Activated T-helper 17 cell treated with anti-CD3 and anti-CD28 coated beads, Interleukin-2, amount 50 U/mL, for 72 hours (primary cell): Measurements from ENCODE around the gene KRTAP10-10. TPM values are rescaled to one million over a fixed set of nuclear protein-coding genes. Genes with fewer than 3 reads are reported as not detected.

Experiments used
- ATAC-seq: fragments of 150-1000 bp; cut with Tn5 transposase; replicated peaks from 2 replicates; pipeline ENCODE4 v1.10.0; 2021; ENCODE audit warnings: mild to moderate bottlenecking, moderate library complexity
- H3K27ac Mint-ChIP-seq: one replicate; pipeline ENCODE4 v1.8.0; 2022; ENCODE audit warnings: mixed read lengths
- H3K27me3 Mint-ChIP-seq: one replicate; pipeline ENCODE4 v1.8.0; 2022; ENCODE audit warnings: mixed read lengths
- H3K36me3 Mint-ChIP-seq: one replicate; pipeline ENCODE4 v1.8.0; 2022; ENCODE audit warnings: low read depth, mild to moderate bottlenecking, mixed read lengths
- H3K4me1 Mint-ChIP-seq: one replicate; pipeline ENCODE4 v1.8.0; 2022; ENCODE audit warnings: mixed read lengths
- H3K4me3 Mint-ChIP-seq: one replicate; pipeline ENCODE4 v1.8.0; 2022; ENCODE audit warnings: mild to moderate bottlenecking, mixed read lengths
- H3K9me3 Mint-ChIP-seq: one replicate; pipeline ENCODE4 v1.8.0; 2022; ENCODE audit warnings: mixed read lengths
- total RNA-seq, 2 donors: library from RNA; stranded (reverse); gene quantifications; one replicate each; pipeline ENCODE4 v1.2.3, GENCODE V29; 2022

The KRTAP10-10 gene
- total RNA-seq, 2 donors from 2014 or later = not detected

DNA sequence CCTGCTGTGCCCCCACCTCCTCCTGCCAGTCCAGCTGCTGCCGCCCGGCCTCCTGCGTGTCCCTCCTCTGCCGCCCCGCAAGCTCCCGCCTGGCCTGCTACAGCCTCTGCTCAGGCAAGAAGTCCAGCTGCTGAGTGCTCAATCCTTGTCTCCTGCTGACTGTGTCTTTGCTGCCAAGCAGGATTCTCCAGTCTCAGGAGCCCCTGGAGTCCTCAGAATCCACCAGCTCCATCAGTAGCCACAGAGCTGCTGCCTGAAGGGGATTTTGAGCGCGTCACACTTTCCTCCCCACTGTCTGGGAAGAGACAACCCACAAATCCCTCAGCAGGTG, 10.0 kb downstream of the KRTAP10-10 start:
- H3K9me3 Mint-ChIP-seq = peaks cover 18% of the 10 kb centered on the region
- H3K4me1 Mint-ChIP-seq = no peaks in the 10 kb centered on the region
- no peak for ATAC-seq
- no peak overlapping the region for H3K27ac Mint-ChIP-seq
- no peaks in the 10 kb centered on the region for H3K36me3 Mint-ChIP-seq
- no peaks in the 10 kb centered on the region for H3K27me3 Mint-ChIP-seq
- H3K4me3 Mint-ChIP-seq = no peak overlapping the region

DNA sequence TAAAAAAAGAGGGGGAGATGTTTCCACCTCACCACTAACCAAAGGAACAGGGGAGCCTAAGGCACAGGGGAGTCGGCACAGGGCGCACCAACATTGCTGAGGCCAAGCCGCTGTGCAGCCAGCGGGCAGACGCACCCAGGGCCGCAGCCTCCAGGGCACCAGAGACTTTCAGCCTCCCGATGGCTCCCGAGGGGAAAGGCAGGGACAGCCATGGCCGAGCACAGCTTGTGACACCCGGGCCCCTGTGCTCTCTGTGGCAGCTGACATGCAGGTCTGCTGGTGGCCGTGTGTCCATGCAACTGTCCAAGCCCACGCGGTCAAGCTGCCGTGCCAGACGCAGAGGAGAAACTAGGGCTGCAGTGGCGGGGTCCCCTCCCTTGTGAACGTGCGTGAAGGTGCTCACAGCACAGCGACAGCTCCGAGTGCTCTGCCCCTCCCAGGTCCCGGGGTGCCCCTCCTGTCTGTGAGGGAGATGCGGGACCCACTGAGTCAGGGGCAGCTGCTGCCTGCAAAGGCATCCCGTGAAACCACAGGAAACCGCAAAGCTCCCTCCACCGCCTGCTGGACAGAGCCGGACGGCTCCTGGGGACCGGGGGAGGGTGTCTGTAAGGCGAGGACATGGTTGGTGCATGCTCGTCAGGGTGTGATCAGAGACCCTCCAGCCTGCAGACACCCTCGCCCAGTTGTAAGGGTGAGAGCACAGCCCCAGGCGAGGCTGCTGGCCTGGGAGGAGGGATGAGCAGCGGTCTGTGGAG, 11.6 kb downstream of the KRTAP10-10 start:
- no peak overlapping the region for H3K27ac Mint-ChIP-seq
- no peak overlapping the region for H3K4me3 Mint-ChIP-seq
- H3K36me3 Mint-ChIP-seq = no peaks in the 10 kb centered on the region
- H3K27me3 Mint-ChIP-seq = no peaks in the 10 kb centered on the region
- no peaks in the 10 kb centered on the region for H3K4me1 Mint-ChIP-seq
- H3K9me3 Mint-ChIP-seq = peaks cover 12% of the 10 kb centered on the region
- ATAC-seq = no peak

DNA sequence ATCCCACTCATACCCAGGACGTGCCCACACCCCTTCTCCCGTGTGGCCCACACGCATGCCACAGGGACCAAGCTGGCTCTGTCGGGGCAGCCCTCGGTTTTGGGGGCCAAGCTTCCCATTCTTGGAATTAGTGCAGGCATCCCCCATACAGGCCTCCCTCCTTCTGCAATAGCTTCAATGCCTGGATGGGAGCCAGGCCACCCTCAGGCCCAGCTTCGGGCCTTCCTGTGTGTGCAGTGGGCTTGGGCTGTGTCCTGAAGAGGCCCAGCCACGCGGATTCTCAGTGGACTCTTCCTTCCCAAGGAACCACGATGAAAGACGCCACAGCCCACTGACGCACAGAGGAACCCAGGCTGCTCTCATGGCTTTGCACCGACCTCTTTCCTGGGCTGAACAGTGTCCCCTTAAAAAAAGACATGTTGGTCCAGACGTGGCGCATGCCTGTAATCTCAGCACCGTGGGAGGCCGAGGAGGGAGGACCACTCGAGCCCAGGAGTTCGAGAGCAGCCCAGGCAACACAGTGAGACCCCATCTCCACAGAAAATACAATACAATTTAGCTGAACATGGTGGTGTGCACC, 12.5 kb downstream of the KRTAP10-10 start:
- Mint-ChIP-seq H3K4me1 (peaks cover 4% of the 10 kb centered on the region), H3K36me3 (no peaks in the 10 kb centered on the region), H3K27me3 (no peaks in the 10 kb centered on the region), H3K9me3 (peaks cover 5% of the 10 kb centered on the region), H3K27ac (no peak overlapping the region), H3K4me3 (no peak overlapping the region)
- ATAC-seq = no peak

DNA sequence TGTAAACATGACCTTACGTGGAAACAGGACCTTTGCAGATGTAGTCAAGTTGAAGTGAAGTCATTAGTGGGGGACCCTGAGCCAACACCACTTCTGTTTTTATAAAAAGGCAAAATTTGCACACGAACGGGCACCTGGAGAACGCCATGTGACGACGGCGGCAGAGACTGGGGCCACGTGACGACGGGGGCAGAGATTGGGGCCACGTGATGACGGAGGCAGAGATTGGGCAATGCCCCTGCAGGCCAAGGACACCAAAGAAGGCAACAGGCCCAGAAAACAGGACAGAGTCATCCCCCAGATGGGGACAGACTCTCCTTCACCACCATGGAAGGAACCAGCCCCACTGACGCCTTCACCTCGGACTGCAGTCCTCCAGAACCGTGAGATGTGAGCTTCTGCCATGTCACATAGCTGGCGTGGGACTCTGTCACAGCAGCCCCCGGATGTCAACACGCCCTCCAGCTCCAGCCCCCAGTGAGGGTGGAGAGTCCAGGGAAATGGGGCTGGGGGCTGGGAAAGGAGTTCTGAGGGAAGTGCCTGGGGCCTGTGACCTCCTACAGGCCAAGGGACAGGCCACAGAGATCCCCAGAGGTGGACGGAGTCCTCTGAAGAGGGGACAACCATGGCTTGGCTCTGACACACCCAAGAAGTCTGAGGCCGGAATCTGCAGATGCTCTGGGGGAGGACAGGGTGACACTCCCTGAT, 13.3 kb downstream of the KRTAP10-10 start:
- H3K36me3 Mint-ChIP-seq = no peaks in the 10 kb centered on the region
- no peak overlapping the region for H3K27ac Mint-ChIP-seq
- peaks cover 4% of the 10 kb centered on the region for H3K4me1 Mint-ChIP-seq
- H3K27me3 Mint-ChIP-seq = no peaks in the 10 kb centered on the region
- no peaks in the 10 kb centered on the region for H3K9me3 Mint-ChIP-seq
- no peak overlapping the region for H3K4me3 Mint-ChIP-seq
- no peak for ATAC-seq

DNA sequence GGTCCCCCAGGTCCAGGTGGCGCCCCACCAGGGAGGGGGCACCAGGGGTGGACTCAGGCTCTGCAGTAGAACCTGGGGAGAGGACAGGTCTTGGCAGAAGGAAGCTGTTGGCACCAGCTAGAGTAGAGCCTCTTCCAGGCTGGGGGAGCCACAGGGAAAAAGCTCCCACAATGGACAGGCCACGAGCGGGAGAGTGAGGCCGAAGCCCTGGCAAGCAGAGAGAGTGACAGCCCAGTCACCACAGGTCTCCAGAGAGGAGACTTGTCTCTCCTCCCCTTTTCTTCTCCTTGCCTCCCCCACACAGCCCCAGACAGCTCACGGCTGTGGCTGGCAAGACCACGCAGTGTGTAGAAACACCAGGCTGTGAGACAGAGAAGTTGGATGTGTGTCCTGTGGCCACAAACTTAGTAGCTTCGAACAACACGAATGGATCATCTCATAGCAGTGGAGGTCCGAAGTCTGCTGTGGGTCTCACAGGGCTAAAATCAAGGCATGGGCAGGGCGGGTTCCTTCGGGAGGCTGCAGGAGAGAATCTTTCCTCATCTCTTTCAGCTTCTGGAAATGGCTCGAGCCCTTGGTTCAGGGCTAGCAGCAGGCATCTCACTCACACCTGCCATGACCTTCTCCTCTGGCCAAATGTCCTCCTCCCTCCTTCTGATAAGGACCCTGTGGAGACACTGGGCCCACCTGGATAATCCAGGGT, 14.0 kb downstream of the KRTAP10-10 start:
- no peaks in the 10 kb centered on the region for H3K27me3 Mint-ChIP-seq
- no peak for ATAC-seq
- no peak overlapping the region for H3K27ac Mint-ChIP-seq
- no peaks in the 10 kb centered on the region for H3K36me3 Mint-ChIP-seq
- H3K4me1 Mint-ChIP-seq = peaks cover 4% of the 10 kb centered on the region
- H3K4me3 Mint-ChIP-seq = no peak overlapping the region
- peaks cover under 1% of the 10 kb centered on the region for H3K9me3 Mint-ChIP-seq

DNA sequence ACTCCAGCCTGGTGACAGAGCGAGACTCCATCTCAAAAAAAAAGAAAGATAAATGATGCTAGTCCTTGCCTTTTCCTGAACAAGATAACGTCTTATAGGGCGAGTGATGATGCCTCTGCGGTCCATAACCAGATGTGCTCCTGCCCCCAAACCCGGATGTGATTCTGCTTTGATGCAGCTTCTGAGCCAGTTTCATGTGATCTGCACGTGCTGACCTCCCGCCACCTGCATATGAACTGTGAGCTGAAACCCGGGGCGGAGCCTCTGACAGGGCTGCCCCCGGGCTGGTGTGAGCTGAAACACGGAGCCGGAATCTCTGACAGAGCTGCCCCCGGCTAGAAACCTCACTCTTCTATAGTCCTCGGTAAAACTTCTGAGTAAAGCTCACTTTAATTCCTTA, 16.0 kb downstream of the KRTAP10-10 start:
- H3K27ac Mint-ChIP-seq = no peak overlapping the region
- H3K9me3 Mint-ChIP-seq = peaks cover 12% of the 10 kb centered on the region
- H3K27me3 Mint-ChIP-seq = no peaks in the 10 kb centered on the region
- no peak overlapping the region for H3K4me3 Mint-ChIP-seq
- H3K4me1 Mint-ChIP-seq = peaks cover 16% of the 10 kb centered on the region
- ATAC-seq = no peak
- H3K36me3 Mint-ChIP-seq = no peaks in the 10 kb centered on the region

DNA sequence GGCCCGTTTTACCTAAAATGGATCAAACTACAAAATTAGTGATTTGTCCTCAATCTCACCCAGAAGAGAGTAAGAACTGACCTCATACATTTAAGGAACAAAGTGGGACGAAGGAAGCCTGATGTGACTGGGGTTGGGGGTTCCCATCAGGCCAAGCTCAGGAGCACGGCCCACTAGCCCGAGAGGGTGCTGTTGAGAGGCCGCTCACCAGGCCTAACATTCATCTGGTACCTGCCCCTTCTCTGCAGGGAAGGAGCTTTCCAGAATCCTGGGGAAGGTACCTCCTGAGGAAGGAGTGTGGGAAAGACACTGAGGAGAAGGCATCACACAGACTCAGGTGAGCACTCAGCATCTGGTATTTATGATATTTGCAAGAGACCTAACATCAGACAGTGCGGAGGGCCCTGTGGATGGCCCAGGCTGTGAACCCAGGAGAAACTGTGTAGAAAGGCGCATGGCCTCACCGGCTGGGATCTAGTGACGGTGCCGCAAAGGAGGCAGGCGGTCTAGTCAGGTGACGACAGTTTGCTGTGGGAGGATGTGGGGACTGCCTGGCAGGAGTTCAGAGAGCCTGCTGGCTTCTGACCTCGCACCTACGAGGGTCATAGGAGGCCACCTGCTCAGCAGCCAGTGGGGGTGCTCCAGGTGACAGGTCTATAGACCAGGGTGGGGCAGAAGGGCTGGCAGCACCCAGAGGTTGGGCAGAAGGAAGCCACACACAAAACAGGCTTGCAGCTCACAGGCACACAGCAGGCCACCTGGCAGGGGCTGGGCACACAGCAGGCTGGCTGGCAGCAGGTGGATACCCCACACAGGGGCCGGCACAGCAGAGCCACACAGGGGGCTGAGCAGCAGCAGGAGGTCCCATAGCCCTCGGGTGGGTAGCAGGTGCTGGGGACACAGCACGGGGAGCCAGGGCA, 16.8 kb downstream of the KRTAP10-10 start:
- peak; percentile 14 for ATAC-seq
- Mint-ChIP-seq H3K27ac (peak overlapping the region; percentile 50), H3K36me3 (no peaks in the 10 kb centered on the region), H3K9me3 (peaks cover 12% of the 10 kb centered on the region), H3K4me3 (peak overlapping the region; percentile 19), H3K4me1 (peaks cover 23% of the 10 kb centered on the region), H3K27me3 (no peaks in the 10 kb centered on the region)

DNA sequence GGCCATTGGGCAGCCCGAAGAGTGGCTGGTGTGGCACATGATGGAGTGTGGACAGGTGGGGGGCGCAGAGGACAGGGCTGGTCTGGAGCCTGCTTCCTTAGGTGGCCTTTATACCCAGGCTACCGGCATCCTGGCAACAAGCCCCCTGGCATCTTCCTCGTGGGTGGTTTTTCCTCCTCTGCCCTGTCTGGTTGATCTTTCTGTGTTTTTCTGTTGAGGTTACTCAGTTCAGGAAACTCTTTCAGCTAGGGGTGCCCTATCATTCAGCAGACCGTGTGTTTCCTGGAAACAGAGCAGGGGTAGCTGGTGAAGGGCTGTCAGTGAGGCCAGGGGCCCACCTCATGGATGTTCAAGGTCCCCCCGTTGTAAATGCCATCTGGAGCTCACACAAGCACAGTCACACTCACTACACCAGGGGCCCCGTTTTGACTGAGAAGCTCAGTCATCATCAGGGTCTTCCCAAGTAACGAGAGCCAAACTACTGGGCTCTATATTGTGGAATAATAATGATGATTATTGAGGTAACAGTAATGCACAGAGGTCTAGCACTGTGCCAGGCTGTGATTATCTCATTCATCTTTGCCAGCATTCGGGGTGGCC, 17.5 kb downstream of the KRTAP10-10 start, which contains the start of gene KRTAP12-4:
Gene KRTAP12-4 (minus strand): TSS at position 84 of the 600 bp plus-strand sequence. CDS start 45 bp downstream, at position 39.
- Mint-ChIP-seq H3K4me1 (peaks cover 23% of the 10 kb centered on the region), H3K27ac (peak within 1 kb of the TSS; percentile 50), H3K9me3 (peaks cover 12% of the 10 kb centered on the region), H3K4me3 (peak within 1 kb of the TSS; percentile 19), H3K36me3 (no peaks in the 10 kb centered on the region), H3K27me3 (no peaks in the 10 kb centered on the region)
- no peak for ATAC-seq

DNA sequence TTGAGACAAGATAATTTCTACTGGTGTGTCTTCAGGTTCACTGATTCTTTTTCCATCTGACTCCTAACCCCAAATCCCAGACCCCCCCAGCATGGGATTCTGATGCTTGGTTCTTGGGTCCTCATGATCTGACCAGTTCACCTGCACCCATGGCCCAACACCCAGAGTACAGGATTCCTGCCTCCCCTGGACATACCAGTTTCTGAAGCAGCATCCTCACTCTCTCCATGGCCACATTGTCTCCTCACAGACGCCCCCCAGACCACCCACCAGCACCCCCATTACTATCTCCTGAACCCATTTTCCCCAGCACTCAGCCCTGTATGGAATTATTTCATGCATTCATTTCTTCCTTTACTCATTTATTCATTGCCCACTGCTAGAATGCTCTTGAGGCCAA, 19.7 kb downstream of the KRTAP10-10 start:
- H3K27ac Mint-ChIP-seq = peak overlapping the region; percentile 82
- H3K4me3 Mint-ChIP-seq = peak overlapping the region; percentile 81
- peaks cover 23% of the 10 kb centered on the region for H3K4me1 Mint-ChIP-seq
- no peaks in the 10 kb centered on the region for H3K36me3 Mint-ChIP-seq
- no peak for ATAC-seq
- no peaks in the 10 kb centered on the region for H3K27me3 Mint-ChIP-seq
- peaks cover 12% of the 10 kb centered on the region for H3K9me3 Mint-ChIP-seq

DNA sequence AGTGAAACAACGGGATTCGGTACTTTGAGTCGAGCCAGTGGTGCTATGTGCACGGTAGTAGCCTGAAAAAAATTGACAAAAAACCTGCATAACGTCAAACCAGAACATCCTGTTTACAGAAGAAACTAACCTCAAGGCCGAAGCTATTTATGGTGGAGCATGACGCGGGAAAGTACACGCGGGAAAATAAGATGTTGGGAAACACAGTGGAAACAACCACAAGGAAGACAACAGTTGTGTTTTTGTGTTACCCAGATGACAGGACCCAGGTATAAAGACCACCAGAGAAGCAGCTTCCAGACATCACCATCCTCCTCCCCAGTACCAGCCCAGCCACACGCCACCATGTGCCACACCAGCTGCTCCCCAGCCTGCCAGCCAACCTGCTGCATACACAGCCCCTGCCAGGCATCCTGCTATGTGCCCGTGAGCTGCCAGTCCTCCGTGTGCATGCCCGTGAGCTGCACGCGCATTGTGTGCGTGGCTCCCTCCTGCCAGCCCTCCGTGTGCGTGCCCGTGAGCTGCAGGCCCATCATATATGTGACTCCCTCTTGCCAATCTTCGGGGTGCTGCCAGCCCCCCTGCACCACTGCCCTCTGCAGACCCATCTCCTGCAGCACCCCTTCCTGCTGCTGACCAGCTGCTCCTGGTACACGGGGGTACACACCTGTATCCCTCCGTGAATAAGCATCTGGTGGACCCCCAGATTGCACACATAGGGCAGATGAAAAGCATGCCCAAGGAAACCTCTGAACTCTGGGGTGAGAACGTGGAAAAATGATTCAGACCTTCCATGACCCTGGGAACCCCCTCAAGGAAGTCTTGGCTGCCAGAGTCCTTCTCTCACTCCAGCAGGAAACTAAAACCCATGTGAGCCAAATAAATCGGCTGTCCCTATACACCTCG, 20.7 kb downstream of the KRTAP10-10 start, which contains the start of gene KRTAP12-3:
Gene KRTAP12-3 (plus strand): TSS at position 298 of the 906 bp plus-strand sequence. CDS start 48 bp downstream, at position 346.
- Mint-ChIP-seq H3K27me3 (no peaks in the 10 kb centered on the region), H3K36me3 (no peaks in the 10 kb centered on the region), H3K4me3 (peak within 1 kb of the TSS; percentile 81), H3K27ac (peak within 1 kb of the TSS; percentile 82), H3K9me3 (peaks cover 16% of the 10 kb centered on the region), H3K4me1 (peaks cover 23% of the 10 kb centered on the region)
- peak; percentile 75 for ATAC-seq

DNA sequence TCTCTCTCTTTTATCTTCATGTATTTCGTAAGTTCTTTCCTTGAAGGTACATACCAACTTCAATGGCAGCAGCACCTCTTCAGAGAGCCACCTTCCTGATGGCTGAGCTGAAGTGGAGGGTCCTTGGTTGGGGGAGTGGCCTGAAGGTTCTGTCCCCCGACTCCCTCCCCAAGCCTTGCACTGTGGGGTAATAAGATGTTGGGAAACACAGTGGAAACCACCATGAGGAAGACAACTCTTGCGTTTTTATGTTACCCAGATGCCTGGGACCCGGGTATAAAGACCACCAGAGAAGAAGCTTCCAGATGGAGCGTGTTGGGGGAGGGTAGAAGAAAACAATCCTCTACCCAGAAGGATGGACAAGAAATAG, 21.4 kb downstream of the KRTAP10-10 start:
- peak overlapping the region; percentile 82 for H3K27ac Mint-ChIP-seq
- peak overlapping the region; percentile 81 for H3K4me3 Mint-ChIP-seq
- peaks cover 23% of the 10 kb centered on the region for H3K4me1 Mint-ChIP-seq
- H3K9me3 Mint-ChIP-seq = peaks cover 16% of the 10 kb centered on the region
- no peaks in the 10 kb centered on the region for H3K27me3 Mint-ChIP-seq
- H3K36me3 Mint-ChIP-seq = no peaks in the 10 kb centered on the region
- no peak for ATAC-seq

DNA sequence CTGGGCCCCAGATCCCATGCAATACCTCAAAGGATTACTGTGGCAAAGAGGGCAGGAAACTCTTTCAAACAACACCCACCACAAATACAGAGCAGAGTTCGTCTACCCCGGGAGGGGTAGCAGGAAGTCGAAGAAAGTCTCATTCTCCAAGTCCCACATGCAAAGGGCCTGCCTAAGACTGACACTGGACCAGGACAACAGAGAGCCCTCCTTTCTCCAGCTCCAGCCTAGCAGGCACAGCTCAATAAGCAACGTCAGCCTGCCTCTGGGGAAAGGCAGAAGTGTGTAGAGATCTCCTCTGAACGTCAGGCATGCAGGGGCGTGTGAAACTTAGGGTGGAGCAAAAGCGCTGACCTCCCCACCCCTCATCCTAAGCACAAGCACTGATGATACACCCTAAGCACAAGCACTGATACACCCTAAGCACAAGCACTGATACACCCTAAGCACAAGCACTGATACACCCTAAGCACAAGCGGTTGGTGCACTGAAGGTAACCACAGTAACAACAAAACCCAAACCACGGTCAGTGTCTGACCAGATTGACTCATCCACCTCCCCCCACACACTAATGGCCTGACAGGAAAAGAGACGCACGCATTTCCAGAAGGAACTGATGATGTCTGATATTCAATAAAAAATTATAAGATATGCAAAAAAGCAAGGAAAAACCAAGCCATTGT, 21.9 kb downstream of the KRTAP10-10 start:
- H3K4me3 Mint-ChIP-seq = peak overlapping the region; percentile 81
- H3K9me3 Mint-ChIP-seq = peaks cover 16% of the 10 kb centered on the region
- H3K27ac Mint-ChIP-seq = peak overlapping the region; percentile 82
- H3K4me1 Mint-ChIP-seq = peaks cover 21% of the 10 kb centered on the region
- H3K27me3 Mint-ChIP-seq = no peaks in the 10 kb centered on the region
- ATAC-seq = peak; percentile 56
- H3K36me3 Mint-ChIP-seq = no peaks in the 10 kb centered on the region
